Common myeloid progenitor, CD34-positive (primary cell): ENCODE results near the gene CTPS1.

Experiments
- CTCF ChIA-PET: fragments of 350-600 bp; sonication (Branson Sonifier 250); formaldehyde crosslinking; loops from one replicate; lab custom pipeline; 2021; ENCODE audit warnings: antibody characterized with exemption; lab: Charles Lee
- POLR2A ChIA-PET: fragments of 350-600 bp; sonication (Branson Sonifier 250); formaldehyde crosslinking; loops from one replicate; lab custom pipeline; 2021; ENCODE audit warnings: antibody characterized with exemption; lab: Charles Lee
- DNase-seq, 3 donors: peaks; one replicate each; pipeline versions ENCODE4 v3.0.0 to v3.0.0-alpha.2; 2013
- H3K27ac ChIP-seq, 2 experiments: 1 replicate in 1 of 2; 2 replicates in 1 of 2; pipeline ENCODE4 v1.7.0; 2013; ENCODE audit warnings: inconsistent platforms in 2 of 2, low read length in 2 of 2, mild to moderate bottlenecking in 2 of 2, low read depth in 1 of 2, moderate library complexity in 1 of 2; ENCODE audit not compliant: severe bottlenecking in 2 of 2, insufficient read depth in 1 of 2, poor library complexity in 1 of 2
- H3K27me3 ChIP-seq, 5 experiments: replicated peaks in 2 of 5; 1 replicate in 3 of 5; 2 replicates in 2 of 5; pipeline versions ENCODE4 v1.6.1 to v1.7.0; 2013; ENCODE audit warnings: low read length in 4 of 5, mild to moderate bottlenecking in 2 of 5, moderate library complexity in 2 of 5, inconsistent platforms in 1 of 5; ENCODE audit not compliant: insufficient read depth in 5 of 5, control insufficient read depth in 4 of 5
- H3K36me3 ChIP-seq, 4 experiments: 1 replicate in 2 of 4; 2 replicates in 2 of 4; pipeline versions ENCODE4 v1.6.1 to v1.7.0; 2013; ENCODE audit warnings: low read length in 3 of 4, control low read depth in 1 of 4, mild to moderate bottlenecking in 1 of 4; ENCODE audit not compliant: control insufficient read depth in 4 of 4, insufficient read depth in 4 of 4
- H3K4me1 ChIP-seq, 4 experiments: 1 replicate in 3 of 4; 2 replicates in 1 of 4; pipeline versions ENCODE4 v1.6.1 to v1.7.1; 2013; ENCODE audit warnings: low read length in 3 of 4, mild to moderate bottlenecking in 3 of 4, control low read depth in 1 of 4, inconsistent platforms in 1 of 4, moderate library complexity in 1 of 4; ENCODE audit not compliant: control insufficient read depth in 4 of 4, insufficient read depth in 4 of 4; ENCODE audit errors: control extremely low read depth in 1 of 4
- H3K4me3 ChIP-seq, 7 experiments: 1 replicate in 4 of 7; 2 replicates in 3 of 7; pipeline versions ENCODE4 v1.5.1 to v1.7.0; 2013; ENCODE audit warnings: mild to moderate bottlenecking in 7 of 7, low read length in 6 of 7, moderate library complexity in 6 of 7, inconsistent platforms in 2 of 7, low read depth in 2 of 7, control low read depth in 1 of 7; ENCODE audit not compliant: insufficient read depth in 4 of 7, control insufficient read depth in 1 of 7; ENCODE audit errors: extremely low read depth in 1 of 7
- H3K9me3 ChIP-seq, 5 experiments: 1 replicate in 4 of 5; 2 replicates in 1 of 5; pipeline versions ENCODE4 v1.6.1 to v1.7.1; 2013; ENCODE audit warnings: low read length in 4 of 5, mild to moderate bottlenecking in 2 of 5, inconsistent platforms in 1 of 5, low read depth in 1 of 5, moderate library complexity in 1 of 5; ENCODE audit not compliant: control insufficient read depth in 4 of 5, insufficient read depth in 2 of 5; ENCODE audit errors: control extremely low read depth in 1 of 5
- WGBS: methylation state at CpG from one replicate; pipeline ENCODE4 v1.1.5; 2013; ENCODE audit not compliant: insufficient coverage; 5-methylcytosine and 5-hydroxymethylcytosine counted together

CTPS1 gene

DNA sequence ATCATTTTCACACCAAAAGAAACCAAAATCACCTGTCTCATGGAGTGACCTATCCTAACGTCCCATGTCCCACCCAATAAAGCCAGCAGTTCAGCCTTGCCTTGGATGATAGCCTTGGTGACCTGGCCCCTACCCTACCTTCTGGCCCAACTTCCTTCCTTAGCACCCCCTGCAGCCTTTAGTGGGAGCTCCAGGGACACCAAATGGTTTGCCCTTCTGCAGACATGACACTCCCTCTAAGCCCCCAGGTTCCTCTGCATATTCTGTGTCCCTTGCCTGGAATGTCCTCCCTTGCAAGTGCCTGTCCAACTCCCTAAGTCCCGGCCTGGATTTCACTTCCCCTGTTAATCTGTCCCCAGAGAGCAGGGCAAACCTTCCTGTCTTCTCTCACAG, 39.9 kb downstream of the CTPS1 start:
- CTCF ChIA-PET, result no interaction called here

DNA sequence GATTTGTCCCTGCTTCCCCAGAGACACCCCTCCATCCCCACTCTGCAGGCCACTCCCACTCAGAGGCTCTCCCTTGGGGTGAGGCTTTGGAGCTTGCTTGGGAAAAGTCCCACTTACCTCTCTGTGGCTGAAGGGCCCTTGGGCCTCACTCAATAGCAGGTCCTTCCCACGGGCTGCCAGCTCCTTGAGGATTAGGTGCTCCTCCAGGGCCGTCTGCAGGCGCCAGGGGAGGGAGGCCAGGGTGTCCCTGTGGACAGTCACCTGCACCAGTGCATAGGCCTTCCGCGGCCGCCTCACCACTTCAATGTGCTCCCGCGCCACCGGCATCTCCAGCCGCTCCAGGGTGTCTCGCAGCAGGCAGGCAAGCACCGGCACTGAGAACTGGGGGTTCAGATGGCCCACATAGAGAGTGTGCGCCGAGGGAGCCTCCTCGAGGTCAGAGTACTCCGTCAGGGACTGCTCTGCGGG, 40.6 kb downstream of the CTPS1 start:
- Histone ChIP-seq H3K27me3 (no peaks in the 10 kb centered on the region), H3K27ac (no peak overlapping the region), H3K36me3 (peaks cover 5 to 61% (median 25%) of the 10 kb centered on the region in 4 experiments), H3K4me1 (peaks cover 0 to 12% (median 5%) of the 10 kb centered on the region in 4 experiments), H3K4me3 (no peak overlapping the region), H3K9me3 (no peaks in the 10 kb centered on the region)
- no peak for DNase-seq
- ChIA-PET CTCF (no interaction called here), POLR2A (no interaction called here)
- over 99% methylated on average over 17 of the region's 17 CpGs for WGBS

More for the DNA sequence above, 39.9 kb downstream of the CTPS1 start:
- peaks cover 5 to 63% (median 22%) of the 10 kb centered on the region in 4 experiments for H3K36me3 ChIP-seq
- POLR2A ChIA-PET, result no interaction called here
- no peaks in the 10 kb centered on the region for H3K27me3 ChIP-seq
- H3K9me3 ChIP-seq, result no peaks in the 10 kb centered on the region
- H3K4me3 ChIP-seq, result no peak overlapping the region
- DNase-seq, result no peak
- no peak overlapping the region for H3K27ac ChIP-seq
- H3K4me1 ChIP-seq, result peaks cover 0 to 20% (median 9%) of the 10 kb centered on the region in 4 experiments
- 83% methylated on average over 2 of the region's 2 CpGs for WGBS

DNA sequence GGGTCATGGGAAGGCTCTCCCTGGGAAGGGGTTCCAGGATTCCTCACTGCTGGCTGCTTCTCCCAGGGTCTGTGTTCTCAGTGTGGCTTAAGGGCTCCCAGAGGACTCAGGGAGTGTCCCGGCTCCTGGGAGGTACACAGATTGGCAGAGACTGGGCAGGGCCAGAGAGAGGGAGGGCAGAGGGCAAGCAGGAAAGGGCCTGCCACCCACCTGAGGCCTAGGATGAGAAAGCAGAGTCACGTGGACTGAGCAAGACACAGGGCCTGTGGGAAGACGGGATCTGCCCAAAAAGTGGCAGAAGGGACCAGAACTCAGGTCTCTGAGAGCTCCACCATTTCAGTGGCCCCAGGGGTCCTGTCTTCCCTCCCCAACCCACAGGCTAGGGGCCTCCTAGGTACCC, 41.2 kb downstream of the CTPS1 start:
- no peak for DNase-seq

DNA sequence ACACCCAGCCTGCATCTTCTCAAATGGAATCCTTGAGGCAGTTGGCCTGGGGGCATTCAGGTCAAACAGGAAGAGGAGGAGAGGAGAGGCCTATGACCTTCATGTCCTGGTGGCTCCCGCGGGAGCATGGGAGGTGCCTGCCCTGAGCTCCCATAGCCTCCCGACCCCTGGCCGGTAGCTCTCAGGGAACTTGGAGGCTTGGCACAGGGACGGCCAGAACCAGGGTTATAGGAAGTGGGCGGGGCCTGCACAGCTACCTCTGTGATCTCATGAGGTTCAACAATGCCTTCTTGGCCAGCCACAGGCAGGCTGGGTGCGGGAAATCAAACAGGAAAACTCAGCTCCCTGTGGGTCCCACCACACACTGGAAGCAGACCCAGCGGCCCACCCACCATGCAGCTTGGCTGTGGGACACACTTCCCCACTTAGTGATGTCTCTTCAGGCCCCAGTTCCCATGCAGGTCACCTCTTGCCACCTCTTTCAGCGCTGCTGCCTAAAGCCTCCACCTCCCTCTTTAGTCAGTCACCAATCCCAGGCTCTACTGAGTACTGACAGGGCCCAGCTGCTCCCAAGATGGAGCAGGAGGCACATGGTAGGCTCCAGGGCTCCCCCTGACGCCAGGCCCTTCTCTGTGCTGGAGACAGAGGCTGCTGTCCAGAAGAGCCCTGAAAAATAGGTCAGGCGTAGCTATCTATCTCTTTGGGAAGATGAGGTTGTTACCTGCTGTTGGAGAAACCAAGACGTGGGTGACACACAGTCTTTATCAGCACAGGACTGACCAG, 42.2 kb downstream of the CTPS1 start, which contains the start of gene SLFNL1:
SLFNL1 (minus strand) TSS at position 200 of the 783 bp plus-strand sequence. CDS start 1,065 bp downstream, outside the sequence.
- DNase-seq, result no peak
- Histone ChIP-seq H3K36me3 (peaks cover 5 to 58% (median 33%) of the 10 kb centered on the region in 4 experiments), H3K27me3 (no peaks in the 10 kb centered on the region), H3K27ac (no peak within 1 kb of the TSS), H3K4me1 (peaks cover 0 to 5% (median 0%) of the 10 kb centered on the region in 4 experiments), H3K9me3 (no peaks in the 10 kb centered on the region), H3K4me3 (no peak within 1 kb of the TSS)
- 82% methylated on average over 12 of the region's 12 CpGs for WGBS
- ChIA-PET CTCF (interaction anchor here (2.9 kb wide), 1 partner anchor 18 kb away, joined by 10 read pairs; no protein-coding TSS in a partner anchor), POLR2A (no interaction called here)

More for the DNA sequence above, 41.2 kb downstream of the CTPS1 start:
- peaks cover 5 to 60% (median 28%) of the 10 kb centered on the region in 4 experiments for H3K36me3 ChIP-seq
- H3K27ac ChIP-seq, result no peak overlapping the region
- H3K4me3 ChIP-seq, result no peak overlapping the region
- ChIA-PET POLR2A (no interaction called here), CTCF (interaction anchor here (2.9 kb wide), 1 partner anchor 17 kb away, joined by 10 read pairs; no protein-coding TSS in a partner anchor)
- peaks cover 0 to 6% (median 2%) of the 10 kb centered on the region in 4 experiments for H3K4me1 ChIP-seq
- no peaks in the 10 kb centered on the region for H3K27me3 ChIP-seq
- WGBS, result 100% methylated on average over 3 of the region's 3 CpGs
- H3K9me3 ChIP-seq, result no peaks in the 10 kb centered on the region

DNA sequence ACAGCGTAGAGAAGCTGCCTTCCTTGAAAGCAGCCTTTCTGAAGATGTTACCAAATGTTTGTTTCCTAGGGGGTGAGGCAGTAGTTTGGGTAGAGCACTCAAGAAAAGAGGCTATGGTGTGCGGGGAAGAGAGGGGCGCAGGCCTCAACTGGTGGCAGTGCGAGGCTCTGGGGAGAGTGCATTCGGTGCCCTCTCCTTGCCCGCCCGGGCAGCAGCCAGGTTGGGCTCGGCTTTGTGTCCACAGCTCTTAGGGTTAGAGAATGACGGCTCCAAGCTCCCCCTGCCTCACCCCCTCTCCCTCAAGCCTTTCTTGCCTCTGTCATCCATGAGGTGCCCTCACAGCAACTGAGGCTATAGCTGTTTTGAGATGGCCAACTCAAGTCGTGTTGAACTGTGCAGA, 42.9 kb downstream of the CTPS1 start:
- POLR2A ChIA-PET, result no interaction called here
- H3K36me3 ChIP-seq, result peaks cover 5 to 58% (median 34%) of the 10 kb centered on the region in 4 experiments
- no peak overlapping the region for H3K27ac ChIP-seq
- H3K4me1 ChIP-seq, result peaks cover 0 to 5% (median 0%) of the 10 kb centered on the region in 4 experiments
- H3K9me3 ChIP-seq, result no peaks in the 10 kb centered on the region
- no peak overlapping the region for H3K4me3 ChIP-seq
- CTCF ChIA-PET, result interaction anchor here (0.9 to 2.9 kb wide), 2 partner anchors 18 to 38 kb away, joined by 3 to 10 read pairs; no protein-coding TSS in a partner anchor
- H3K27me3 ChIP-seq, result no peaks in the 10 kb centered on the region
- no peak for DNase-seq
- WGBS, result 98% methylated on average over 9 of the region's 10 CpGs

DNA sequence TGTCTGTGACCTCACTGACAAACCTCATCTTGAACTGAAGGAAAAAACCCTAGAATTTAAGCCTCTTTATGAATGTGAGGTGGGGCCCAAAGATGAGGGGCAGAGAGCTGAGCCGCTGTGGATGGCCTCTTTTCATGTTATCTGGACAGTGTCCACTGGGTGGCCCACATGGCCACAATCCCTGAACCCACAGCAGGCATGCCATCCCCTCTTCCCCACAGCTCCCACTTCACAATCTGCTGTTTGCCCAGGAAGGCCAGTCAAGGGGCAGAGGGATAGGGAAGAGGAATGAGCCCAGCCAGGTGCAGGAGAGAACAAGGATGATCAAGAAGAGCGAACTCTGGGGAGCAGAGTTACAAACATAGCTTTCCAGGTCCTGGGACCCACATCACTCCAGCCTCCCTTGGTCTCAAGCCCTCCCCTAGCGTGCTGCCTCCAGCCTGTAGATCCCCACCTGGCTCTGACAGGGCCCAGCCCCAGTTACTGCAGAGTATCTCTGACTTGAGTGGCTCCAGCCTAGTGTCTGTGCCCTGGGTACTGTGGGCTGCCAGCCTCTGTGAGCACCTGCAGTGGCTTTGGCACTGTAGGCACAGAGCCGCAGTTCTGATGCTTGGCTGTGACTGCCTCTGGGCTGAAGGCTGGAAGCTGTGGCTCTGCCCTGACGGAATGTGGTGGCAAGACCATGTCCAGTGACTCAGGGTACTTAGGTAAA, 43.9 kb downstream of the CTPS1 start:
- WGBS, result 100% methylated on average over 3 of the region's 5 CpGs
- H3K9me3 ChIP-seq, result no peaks in the 10 kb centered on the region
- no peak overlapping the region for H3K4me3 ChIP-seq
- H3K27ac ChIP-seq, result no peak overlapping the region
- peaks cover 0 to 5% (median 0%) of the 10 kb centered on the region in 4 experiments for H3K4me1 ChIP-seq
- ChIA-PET CTCF (interaction anchor here (0.9 to 2.9 kb wide), 3 partner anchors 19 to 37 kb away, joined by 3 to 10 read pairs (median 3); no protein-coding TSS in a partner anchor), POLR2A (no interaction called here)
- no peak for DNase-seq
- no peaks in the 10 kb centered on the region for H3K27me3 ChIP-seq
- H3K36me3 ChIP-seq, result peaks cover 6 to 58% (median 39%) of the 10 kb centered on the region in 4 experiments
